GM12865 (cell line): ENCODE data around the gene OBI1.

Experiments used
- DNase-seq: peaks from one replicate; pipeline ENCODE4 v3.0.0; 2010; ENCODE audit warnings: low read depth
- H3K4me3 ChIP-seq: 2 replicates; pipeline ENCODE4 v1.5.1; 2011; ENCODE audit warnings: mild to moderate bottlenecking, low read depth, low read length, control low read depth
- CTCF ChIP-seq: IDR thresholded peaks from 2 replicates; pipeline ENCODE4 v1.5.1; 2011; ENCODE audit warnings: low read length, control low read depth, low read depth, inconsistent platforms; ENCODE audit not compliant: insufficient read depth; ENCODE audit errors: missing control alignments

OBI1 gene

GRCh38 chr13:78596399-78596735 is 62.6 kb downstream of the OBI1 start:
- DNase-seq: no peak
- no peak for TF ChIP-seq CTCF
- H3K4me3 ChIP-seq: no peak overlapping the region

GRCh38 chr13:78595495-78596398 is 63.2 kb downstream of the OBI1 start:
- H3K4me3 ChIP-seq: no peak overlapping the region
- no peak for DNase-seq
- no peak for TF ChIP-seq CTCF

- no peak overlapping the region for H3K4me3 ChIP-seq
- no peak for TF ChIP-seq CTCF
These were observed 64.4 kb downstream of the OBI1 start for GRCh38 chr13:78594456-78594975.

GRCh38 chr13:78593652-78594455 is 65.1 kb downstream of the OBI1 start:
- TF ChIP-seq CTCF: no peak
- H3K4me3 ChIP-seq: no peak overlapping the region
- DNase-seq: no peak

More at GRCh38 chr13:78594456-78594975, 64.4 kb downstream of the OBI1 start:
- DNase-seq: no peak

- H3K4me3 ChIP-seq: no peak overlapping the region
- DNase-seq: no peak
- no peak for TF ChIP-seq CTCF
These were observed 65.8 kb downstream of the OBI1 start for GRCh38 chr13:78593129-78593528.

- no peak for TF ChIP-seq CTCF
- H3K4me3 ChIP-seq: no peak overlapping the region
- no peak for DNase-seq
These were observed 66.4 kb downstream of the OBI1 start for GRCh38 chr13:78592584-78592983.
